HEK293 (cell line): ENCODE measurements around the gene TMC2.

Experiments used
- BCL11B ChIP-seq: fragments of 450-650 bp; formaldehyde crosslinking; IDR thresholded peaks from 2 replicates; pipeline ENCODE4 v1.5.1; 2016; ENCODE audit warnings: low read depth, missing biosample characterization, missing genetic modification characterization
- FEZF1 ChIP-seq: fragments of 450-650 bp; formaldehyde crosslinking; IDR thresholded peaks from 2 replicates; pipeline ENCODE4 v1.5.1; 2016; ENCODE audit warnings: missing biosample characterization, missing genetic modification characterization
- GLIS1 ChIP-seq: fragments of 450-650 bp; formaldehyde crosslinking; IDR thresholded peaks from 2 replicates; pipeline ENCODE4 v1.5.1; 2016; ENCODE audit warnings: missing biosample characterization, missing genetic modification characterization
- KLF8 ChIP-seq: fragments of 450-650 bp; formaldehyde crosslinking; IDR thresholded peaks from 2 replicates; pipeline ENCODE4 v1.5.1; 2016; ENCODE audit warnings: missing biosample characterization, missing genetic modification characterization
- MYNN ChIP-seq: fragments of 450-650 bp; formaldehyde crosslinking; IDR thresholded peaks from 2 replicates; pipeline ENCODE4 v1.5.1; 2016; ENCODE audit warnings: missing biosample characterization, missing genetic modification characterization, borderline replicate concordance
- SALL2 ChIP-seq: fragments of 450-650 bp; formaldehyde crosslinking; IDR thresholded peaks from 2 replicates; pipeline ENCODE4 v1.5.0; 2017; ENCODE audit warnings: missing biosample characterization, mild to moderate bottlenecking, missing genetic modification characterization, borderline replicate concordance
- WT1 ChIP-seq: fragments of 450-650 bp; formaldehyde crosslinking; IDR thresholded peaks from 2 replicates; pipeline ENCODE4 v1.5.1; 2016; ENCODE audit warnings: missing biosample characterization, missing genetic modification characterization
- ZNF184 ChIP-seq: fragments of 450-650 bp; IDR thresholded peaks from 2 replicates; pipeline ENCODE4 v1.5.1; 2018; ENCODE audit warnings: missing biosample characterization, mild to moderate bottlenecking, missing genetic modification characterization
- ZNF302 ChIP-seq: fragments of 450-650 bp; formaldehyde crosslinking; IDR thresholded peaks from 2 replicates; pipeline ENCODE4 v1.5.1; 2016; ENCODE audit warnings: missing biosample characterization, missing genetic modification characterization, low read depth
- ZNF354C ChIP-seq: fragments of 450-650 bp; formaldehyde crosslinking; IDR thresholded peaks from 2 replicates; pipeline ENCODE4 v1.5.1; 2016; ENCODE audit warnings: missing biosample characterization, missing genetic modification characterization, low read depth, borderline replicate concordance
- ZNF404 ChIP-seq: fragments of 450-650 bp; formaldehyde crosslinking; IDR thresholded peaks from 2 replicates; pipeline ENCODE4 v1.5.1; 2017; ENCODE audit warnings: missing biosample characterization, missing genetic modification characterization
- ZNF426 ChIP-seq: fragments of 450-650 bp; formaldehyde crosslinking; IDR thresholded peaks from 2 replicates; pipeline ENCODE4 v1.5.1; 2017; ENCODE audit warnings: missing biosample characterization, missing genetic modification characterization, mild to moderate bottlenecking, inconsistent platforms, moderate library complexity
- ZNF521 ChIP-seq: fragments of 450-650 bp; formaldehyde crosslinking; IDR thresholded peaks from 2 replicates; pipeline ENCODE4 v1.5.1; 2017; ENCODE audit warnings: missing biosample characterization, mild to moderate bottlenecking, missing genetic modification characterization
- ZNF555 ChIP-seq: fragments of 450-650 bp; formaldehyde crosslinking; conservative IDR thresholded peaks from 2 replicates; pipeline ENCODE4 v1.5.1; 2017; ENCODE audit warnings: missing biosample characterization, mild to moderate bottlenecking, missing genetic modification characterization, inconsistent platforms
- ZNF571 ChIP-seq: fragments of 450-650 bp; formaldehyde crosslinking; IDR thresholded peaks from 2 replicates; pipeline ENCODE4 v1.5.0; 2017; ENCODE audit warnings: missing biosample characterization, missing genetic modification characterization
- ZNF621 ChIP-seq: fragments of 450-650 bp; formaldehyde crosslinking; IDR thresholded peaks from 2 replicates; pipeline ENCODE4 v1.5.1; 2017; ENCODE audit warnings: missing biosample characterization, missing genetic modification characterization
- ZNF624 ChIP-seq: fragments of 450-650 bp; formaldehyde crosslinking; IDR thresholded peaks from 2 replicates; pipeline ENCODE4 v1.5.1; 2017; ENCODE audit warnings: missing biosample characterization, missing genetic modification characterization
- ZNF629 ChIP-seq: fragments of 450-650 bp; formaldehyde crosslinking; IDR thresholded peaks from 2 replicates; pipeline ENCODE4 v1.5.1; 2017; ENCODE audit warnings: missing biosample characterization, missing genetic modification characterization
- ZNF76 ChIP-seq: fragments of 450-650 bp; formaldehyde crosslinking; IDR thresholded peaks from 2 replicates; pipeline ENCODE4; 2016; ENCODE audit warnings: low read depth, missing biosample characterization, missing genetic modification characterization, borderline replicate concordance
- ZNF785 ChIP-seq: fragments of 450-650 bp; formaldehyde crosslinking; IDR thresholded peaks from 2 replicates; pipeline ENCODE4 v1.5.1; 2016; ENCODE audit warnings: missing biosample characterization, missing genetic modification characterization
- ZSCAN30 ChIP-seq: fragments of 450-650 bp; IDR thresholded peaks from 2 replicates; pipeline ENCODE4 v1.5.1; 2018; ENCODE audit warnings: missing biosample characterization, mild to moderate bottlenecking, missing genetic modification characterization, moderate library complexity
- TF ChIP-seq, protein P1 (sequence below): fragments of 450-650 bp; formaldehyde crosslinking; IDR thresholded peaks from 2 replicates; pipeline ENCODE4 v1.5.1; 2016; ENCODE audit warnings: missing biosample characterization, missing genetic modification characterization
- TF ChIP-seq, protein P2 (sequence below): fragments of 450-650 bp; formaldehyde crosslinking; IDR thresholded peaks from 2 replicates; pipeline ENCODE4 v1.5.1; 2016; ENCODE audit warnings: missing biosample characterization, missing genetic modification characterization
- TF ChIP-seq, protein P3 (sequence below): fragments of 450-650 bp; formaldehyde crosslinking; IDR thresholded peaks from 2 replicates; pipeline ENCODE4 v1.5.1; 2016; ENCODE audit warnings: missing biosample characterization, missing genetic modification characterization
- TF ChIP-seq, protein P4 (sequence below): IDR thresholded peaks from 2 replicates; pipeline ENCODE4 v1.6.1; 2011; ENCODE audit warnings: mild to moderate bottlenecking, low read depth, low read length, borderline replicate concordance
- TF ChIP-seq, protein P5 (sequence below): fragments of 450-650 bp; formaldehyde crosslinking; IDR thresholded peaks from 2 replicates; pipeline ENCODE4 v1.5.1; 2016; ENCODE audit warnings: missing biosample characterization, missing genetic modification characterization
- TF ChIP-seq, protein P6 (sequence below): fragments of 450-650 bp; formaldehyde crosslinking; IDR thresholded peaks from 2 replicates; pipeline ENCODE4 v1.5.1; 2016; ENCODE audit warnings: missing biosample characterization, missing genetic modification characterization

Gene TMC2

DNA sequence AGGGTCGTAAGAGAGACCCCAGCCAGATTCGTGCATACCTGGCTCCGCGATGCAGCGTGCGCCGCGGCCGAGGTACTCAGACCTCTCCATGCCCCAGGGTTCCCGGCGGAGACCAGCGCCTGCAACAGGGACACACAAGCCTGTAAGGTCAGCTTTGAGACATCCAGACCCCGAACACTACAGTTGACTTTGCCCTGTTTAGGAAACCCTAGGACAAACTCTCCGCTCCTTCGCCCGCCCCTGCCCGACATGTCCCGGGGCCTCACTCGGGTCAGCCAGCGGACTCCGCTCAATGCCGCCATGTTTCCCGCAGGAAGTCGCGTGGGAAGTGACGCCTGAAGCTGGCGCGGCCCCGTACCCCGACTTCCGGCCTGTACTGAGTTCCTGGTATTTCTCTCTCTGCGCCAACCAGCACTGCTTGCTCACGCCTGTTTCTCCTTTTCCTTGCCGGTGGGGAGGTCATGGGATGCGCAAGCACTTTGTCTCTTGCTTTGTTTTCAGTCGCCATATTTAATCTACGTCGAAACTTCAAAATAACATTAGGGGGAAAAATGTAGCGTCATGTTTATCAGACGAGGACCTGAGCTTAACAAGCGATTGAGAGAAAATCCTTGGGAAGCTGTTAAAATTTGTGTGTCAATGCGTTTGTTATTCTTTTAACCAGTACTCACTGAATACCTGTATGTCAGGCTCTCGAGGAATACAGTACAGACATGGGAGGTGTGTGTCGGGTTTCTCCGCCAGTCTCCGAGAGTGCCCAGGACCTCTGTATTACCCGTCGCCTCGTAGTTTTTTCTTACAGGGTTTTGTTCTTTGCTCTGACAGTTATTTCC is 127.7 kb downstream of the TMC2 start, which contains the start of gene IDH3B (continued):
- TF ChIP-seq WT1 (tag by site-specific recombination) (no peak), ZNF354C (tag by site-specific recombination) (no peak), FEZF1 (no peak), ZNF76 (tag by site-specific recombination) (peak; percentile 69), ZNF404 (tag by site-specific recombination) (no peak), ZNF621 (tag by site-specific recombination) (no peak), ZNF302 (no peak), ZNF629 (tag by site-specific recombination) (peak; percentile 86), ZNF426 (tag by site-specific recombination) (no peak), ZNF571 (tag by site-specific recombination) (no peak), GLIS1 (tag by site-specific recombination) (no peak), ZNF555 (no peak), ZNF184 (no peak), KLF8 (tag by site-specific recombination) (peak; percentile 68; the same call in 1 of the 2 replicates), ZNF521 (no peak), MYNN (tag by site-specific recombination) (no peak), BCL11B (tag by site-specific recombination) (no peak), ZNF785 (tag by site-specific recombination) (no peak), ZNF624 (no peak), SALL2 (tag by site-specific recombination) (no peak), ZSCAN30 (tag by site-specific recombination) (peak; percentile 37; the same call in 1 of the 2 replicates)
- TF ChIP-seq, protein P1, sequence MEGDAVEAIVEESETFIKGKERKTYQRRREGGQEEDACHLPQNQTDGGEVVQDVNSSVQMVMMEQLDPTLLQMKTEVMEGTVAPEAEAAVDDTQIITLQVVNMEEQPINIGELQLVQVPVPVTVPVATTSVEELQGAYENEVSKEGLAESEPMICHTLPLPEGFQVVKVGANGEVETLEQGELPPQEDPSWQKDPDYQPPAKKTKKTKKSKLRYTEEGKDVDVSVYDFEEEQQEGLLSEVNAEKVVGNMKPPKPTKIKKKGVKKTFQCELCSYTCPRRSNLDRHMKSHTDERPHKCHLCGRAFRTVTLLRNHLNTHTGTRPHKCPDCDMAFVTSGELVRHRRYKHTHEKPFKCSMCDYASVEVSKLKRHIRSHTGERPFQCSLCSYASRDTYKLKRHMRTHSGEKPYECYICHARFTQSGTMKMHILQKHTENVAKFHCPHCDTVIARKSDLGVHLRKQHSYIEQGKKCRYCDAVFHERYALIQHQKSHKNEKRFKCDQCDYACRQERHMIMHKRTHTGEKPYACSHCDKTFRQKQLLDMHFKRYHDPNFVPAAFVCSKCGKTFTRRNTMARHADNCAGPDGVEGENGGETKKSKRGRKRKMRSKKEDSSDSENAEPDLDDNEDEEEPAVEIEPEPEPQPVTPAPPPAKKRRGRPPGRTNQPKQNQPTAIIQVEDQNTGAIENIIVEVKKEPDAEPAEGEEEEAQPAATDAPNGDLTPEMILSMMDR (tag by site-specific recombination) = no peak
- TF ChIP-seq, protein P2, sequence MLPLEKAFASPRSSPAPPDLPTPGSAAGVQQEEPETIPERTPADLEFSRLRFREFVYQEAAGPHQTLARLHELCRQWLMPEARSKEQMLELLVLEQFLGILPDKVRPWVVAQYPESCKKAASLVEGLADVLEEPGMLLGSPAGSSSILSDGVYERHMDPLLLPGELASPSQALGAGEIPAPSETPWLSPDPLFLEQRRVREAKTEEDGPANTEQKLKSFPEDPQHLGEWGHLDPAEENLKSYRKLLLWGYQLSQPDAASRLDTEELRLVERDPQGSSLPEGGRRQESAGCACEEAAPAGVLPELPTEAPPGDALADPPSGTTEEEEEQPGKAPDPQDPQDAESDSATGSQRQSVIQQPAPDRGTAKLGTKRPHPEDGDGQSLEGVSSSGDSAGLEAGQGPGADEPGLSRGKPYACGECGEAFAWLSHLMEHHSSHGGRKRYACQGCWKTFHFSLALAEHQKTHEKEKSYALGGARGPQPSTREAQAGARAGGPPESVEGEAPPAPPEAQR (tag by site-specific recombination) = no peak
- TF ChIP-seq, protein P3, sequence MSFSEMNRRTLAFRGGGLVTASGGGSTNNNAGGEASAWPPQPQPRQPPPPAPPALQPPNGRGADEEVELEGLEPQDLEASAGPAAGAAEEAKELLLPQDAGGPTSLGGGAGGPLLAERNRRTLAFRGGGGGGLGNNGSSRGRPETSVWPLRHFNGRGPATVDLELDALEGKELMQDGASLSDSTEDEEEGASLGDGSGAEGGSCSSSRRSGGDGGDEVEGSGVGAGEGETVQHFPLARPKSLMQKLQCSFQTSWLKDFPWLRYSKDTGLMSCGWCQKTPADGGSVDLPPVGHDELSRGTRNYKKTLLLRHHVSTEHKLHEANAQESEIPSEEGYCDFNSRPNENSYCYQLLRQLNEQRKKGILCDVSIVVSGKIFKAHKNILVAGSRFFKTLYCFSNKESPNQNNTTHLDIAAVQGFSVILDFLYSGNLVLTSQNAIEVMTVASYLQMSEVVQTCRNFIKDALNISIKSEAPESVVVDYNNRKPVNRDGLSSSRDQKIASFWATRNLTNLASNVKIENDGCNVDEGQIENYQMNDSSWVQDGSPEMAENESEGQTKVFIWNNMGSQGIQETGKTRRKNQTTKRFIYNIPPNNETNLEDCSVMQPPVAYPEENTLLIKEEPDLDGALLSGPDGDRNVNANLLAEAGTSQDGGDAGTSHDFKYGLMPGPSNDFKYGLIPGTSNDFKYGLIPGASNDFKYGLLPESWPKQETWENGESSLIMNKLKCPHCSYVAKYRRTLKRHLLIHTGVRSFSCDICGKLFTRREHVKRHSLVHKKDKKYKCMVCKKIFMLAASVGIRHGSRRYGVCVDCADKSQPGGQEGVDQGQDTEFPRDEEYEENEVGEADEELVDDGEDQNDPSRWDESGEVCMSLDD (tag by site-specific recombination) = no peak
- TF ChIP-seq, protein P4, sequence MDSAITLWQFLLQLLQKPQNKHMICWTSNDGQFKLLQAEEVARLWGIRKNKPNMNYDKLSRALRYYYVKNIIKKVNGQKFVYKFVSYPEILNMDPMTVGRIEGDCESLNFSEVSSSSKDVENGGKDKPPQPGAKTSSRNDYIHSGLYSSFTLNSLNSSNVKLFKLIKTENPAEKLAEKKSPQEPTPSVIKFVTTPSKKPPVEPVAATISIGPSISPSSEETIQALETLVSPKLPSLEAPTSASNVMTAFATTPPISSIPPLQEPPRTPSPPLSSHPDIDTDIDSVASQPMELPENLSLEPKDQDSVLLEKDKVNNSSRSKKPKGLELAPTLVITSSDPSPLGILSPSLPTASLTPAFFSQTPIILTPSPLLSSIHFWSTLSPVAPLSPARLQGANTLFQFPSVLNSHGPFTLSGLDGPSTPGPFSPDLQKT = no peak
- TF ChIP-seq, protein P5, sequence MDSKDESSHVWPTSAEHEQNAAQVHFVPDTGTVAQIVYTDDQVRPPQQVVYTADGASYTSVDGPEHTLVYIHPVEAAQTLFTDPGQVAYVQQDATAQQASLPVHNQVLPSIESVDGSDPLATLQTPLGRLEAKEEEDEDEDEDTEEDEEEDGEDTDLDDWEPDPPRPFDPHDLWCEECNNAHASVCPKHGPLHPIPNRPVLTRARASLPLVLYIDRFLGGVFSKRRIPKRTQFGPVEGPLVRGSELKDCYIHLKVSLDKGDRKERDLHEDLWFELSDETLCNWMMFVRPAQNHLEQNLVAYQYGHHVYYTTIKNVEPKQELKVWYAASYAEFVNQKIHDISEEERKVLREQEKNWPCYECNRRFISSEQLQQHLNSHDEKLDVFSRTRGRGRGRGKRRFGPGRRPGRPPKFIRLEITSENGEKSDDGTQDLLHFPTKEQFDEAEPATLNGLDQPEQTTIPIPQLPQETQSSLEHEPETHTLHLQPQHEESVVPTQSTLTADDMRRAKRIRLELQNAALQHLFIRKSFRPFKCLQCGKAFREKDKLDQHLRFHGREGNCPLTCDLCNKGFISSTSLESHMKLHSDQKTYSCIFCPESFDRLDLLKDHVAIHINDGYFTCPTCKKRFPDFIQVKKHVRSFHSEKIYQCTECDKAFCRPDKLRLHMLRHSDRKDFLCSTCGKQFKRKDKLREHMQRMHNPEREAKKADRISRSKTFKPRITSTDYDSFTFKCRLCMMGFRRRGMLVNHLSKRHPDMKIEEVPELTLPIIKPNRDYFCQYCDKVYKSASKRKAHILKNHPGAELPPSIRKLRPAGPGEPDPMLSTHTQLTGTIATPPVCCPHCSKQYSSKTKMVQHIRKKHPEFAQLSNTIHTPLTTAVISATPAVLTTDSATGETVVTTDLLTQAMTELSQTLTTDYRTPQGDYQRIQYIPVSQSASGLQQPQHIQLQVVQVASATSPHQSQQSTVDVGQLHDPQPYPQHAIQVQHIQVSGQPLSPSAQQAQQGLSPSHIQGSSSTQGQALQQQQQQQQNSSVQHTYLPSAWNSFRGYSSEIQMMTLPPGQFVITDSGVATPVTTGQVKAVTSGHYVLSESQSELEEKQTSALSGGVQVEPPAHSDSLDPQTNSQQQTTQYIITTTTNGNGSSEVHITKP (tag by site-specific recombination) = no peak
- TF ChIP-seq, protein P6, sequence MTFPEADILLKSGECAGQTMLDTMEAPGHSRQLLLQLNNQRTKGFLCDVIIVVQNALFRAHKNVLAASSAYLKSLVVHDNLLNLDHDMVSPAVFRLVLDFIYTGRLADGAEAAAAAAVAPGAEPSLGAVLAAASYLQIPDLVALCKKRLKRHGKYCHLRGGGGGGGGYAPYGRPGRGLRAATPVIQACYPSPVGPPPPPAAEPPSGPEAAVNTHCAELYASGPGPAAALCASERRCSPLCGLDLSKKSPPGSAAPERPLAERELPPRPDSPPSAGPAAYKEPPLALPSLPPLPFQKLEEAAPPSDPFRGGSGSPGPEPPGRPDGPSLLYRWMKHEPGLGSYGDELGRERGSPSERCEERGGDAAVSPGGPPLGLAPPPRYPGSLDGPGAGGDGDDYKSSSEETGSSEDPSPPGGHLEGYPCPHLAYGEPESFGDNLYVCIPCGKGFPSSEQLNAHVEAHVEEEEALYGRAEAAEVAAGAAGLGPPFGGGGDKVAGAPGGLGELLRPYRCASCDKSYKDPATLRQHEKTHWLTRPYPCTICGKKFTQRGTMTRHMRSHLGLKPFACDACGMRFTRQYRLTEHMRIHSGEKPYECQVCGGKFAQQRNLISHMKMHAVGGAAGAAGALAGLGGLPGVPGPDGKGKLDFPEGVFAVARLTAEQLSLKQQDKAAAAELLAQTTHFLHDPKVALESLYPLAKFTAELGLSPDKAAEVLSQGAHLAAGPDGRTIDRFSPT (tag by site-specific recombination) = no peak
